ENCODE data around the gene CALML4. TPM values are rescaled to one million over a fixed set of nuclear protein-coding genes. Genes with fewer than 3 reads are reported as not detected.
A peak's percentile ranks its signal among the peaks of the same experiment; 100 is the strongest.

Gene CALML4
- total RNA-seq, 1 donor: 2.2 TPM

- Histone ChIP-seq H2AFZ (ENCODE audit: low read length) (no peak overlapping the region), H3K27ac (ENCODE audit: low read depth, low read length) (peak overlapping the region; percentile 11), H3K4me1 (ENCODE audit: insufficient read depth, low read length) (peaks cover 14% of the 10 kb centered on the region), H3K79me2 (ENCODE audit: insufficient read depth, low read length) (no peaks in the 10 kb centered on the region), H3K36me3 (ENCODE audit: insufficient read depth, low read length) (peaks cover 40% of the 10 kb centered on the region), H4K20me1 (ENCODE audit: insufficient read depth, low read length) (no peaks in the 10 kb centered on the region), H3K4me3 (ENCODE audit: insufficient read depth, low read length) (no peak overlapping the region), H3K9me3 (ENCODE audit: low read depth, low read length) (no peaks in the 10 kb centered on the region), H3K4me2 (ENCODE audit: insufficient read depth, low read length) (peak overlapping the region; percentile 50), H3K27me3 (ENCODE audit: insufficient read depth, low read length) (no peaks in the 10 kb centered on the region)
- peak; percentile 84 for DNase-seq (ENCODE audit: insufficient read length, low spot score, missing footprints)
- TF ChIP-seq CTCF (IDR thresholded peaks at IDR 0.05; ENCODE audit: extremely low read depth, low read depth, low read length): no peak
These were observed 18.3 kb downstream of the CALML4 start for GRCh38 chr15:68186671-68187397.

- Histone ChIP-seq H3K36me3 (ENCODE audit: insufficient read depth, low read length) (peaks cover 44% of the 10 kb centered on the region), H3K4me2 (ENCODE audit: insufficient read depth, low read length) (no peak overlapping the region)
- no peak for DNase-seq (ENCODE audit: insufficient read length, low spot score, missing footprints)
These were observed 20.3 kb downstream of the CALML4 start for GRCh38 chr15:68184616-68185480.

GRCh38 chr15:68183616-68184315, 21.4 kb downstream of the CALML4 start:
- H3K27ac ChIP-seq (ENCODE audit: low read depth, low read length): no peak overlapping the region
- peaks cover 38% of the 10 kb centered on the region for H3K36me3 ChIP-seq (ENCODE audit: insufficient read depth, low read length)
- H3K9me3 ChIP-seq (ENCODE audit: low read depth, low read length): no peaks in the 10 kb centered on the region
- no peak overlapping the region for H2AFZ ChIP-seq (ENCODE audit: low read length)
- H4K20me1 ChIP-seq (ENCODE audit: insufficient read depth, low read length): no peaks in the 10 kb centered on the region
- no peak for TF ChIP-seq CTCF (IDR thresholded peaks at IDR 0.05; ENCODE audit: extremely low read depth, low read depth, low read length)
- H3K4me2 ChIP-seq (ENCODE audit: insufficient read depth, low read length): no peak overlapping the region
- no peaks in the 10 kb centered on the region for H3K79me2 ChIP-seq (ENCODE audit: insufficient read depth, low read length)
- peaks cover 14% of the 10 kb centered on the region for H3K4me1 ChIP-seq (ENCODE audit: insufficient read depth, low read length)
- no peaks in the 10 kb centered on the region for H3K27me3 ChIP-seq (ENCODE audit: insufficient read depth, low read length)
- H3K4me3 ChIP-seq (ENCODE audit: insufficient read depth, low read length): no peak overlapping the region
- no peak for DNase-seq (ENCODE audit: insufficient read length, low spot score, missing footprints)

More at GRCh38 chr15:68184616-68185480, 20.3 kb downstream of the CALML4 start:
- TF ChIP-seq CTCF (IDR thresholded peaks at IDR 0.05; ENCODE audit: extremely low read depth, low read depth, low read length): no peak
- H4K20me1 ChIP-seq (ENCODE audit: insufficient read depth, low read length): no peaks in the 10 kb centered on the region
- peaks cover 14% of the 10 kb centered on the region for H3K4me1 ChIP-seq (ENCODE audit: insufficient read depth, low read length)
- H3K4me3 ChIP-seq (ENCODE audit: insufficient read depth, low read length): no peak overlapping the region
- H3K9me3 ChIP-seq (ENCODE audit: low read depth, low read length): no peaks in the 10 kb centered on the region
- H3K79me2 ChIP-seq (ENCODE audit: insufficient read depth, low read length): no peaks in the 10 kb centered on the region
- H3K27ac ChIP-seq (ENCODE audit: low read depth, low read length): no peak overlapping the region
- H2AFZ ChIP-seq (ENCODE audit: low read length): no peak overlapping the region
- H3K27me3 ChIP-seq (ENCODE audit: insufficient read depth, low read length): no peaks in the 10 kb centered on the region
